AG04450 (cell line): ENCODE data around the gene LYZL6. TPM values are rescaled to one million over a fixed set of nuclear protein-coding genes. Genes with fewer than 3 reads are reported as not detected.

Experiments
- CTCF ChIA-PET: fragments of 300-600, 350-600 bp; formaldehyde crosslinking; extraction: SDS; loops from one replicate; lab custom pipeline; 2022; ENCODE audit warnings: antibody characterized with exemption, inconsistent platforms; lab: Charles Lee
- POLR2A ChIA-PET: fragments of 350-600 bp; formaldehyde crosslinking; extraction: SDS; loops from one replicate; lab custom pipeline; 2021; ENCODE audit warnings: antibody characterized with exemption, inconsistent platforms; lab: Yijun Ruan, JAX
- DNase-seq: peaks from one replicate; pipeline ENCODE4 v3.0.0-alpha.2; 2011; ENCODE audit warnings: low read depth, low spot score
- H3K27ac ChIP-seq: one replicate; pipeline ENCODE4 v1.5.1; 2012; ENCODE audit warnings: low read depth, low read length, control low read depth
- H3K27me3 ChIP-seq: one replicate; pipeline ENCODE4 v1.6.0; 2012; ENCODE audit warnings: low read length; ENCODE audit not compliant: control insufficient read depth, insufficient read depth
- H3K4me3 ChIP-seq: 2 replicates; pipeline ENCODE4 v1.5.1; 2011; ENCODE audit warnings: mild to moderate bottlenecking, low read depth, low read length, control low read depth
- H3K9me3 ChIP-seq: 2 replicates; pipeline ENCODE4 v1.5.1; 2012; ENCODE audit warnings: low read length; ENCODE audit not compliant: control insufficient read depth, insufficient read depth
- polyA plus RNA-seq: library from polyadenylated mRNA; depleted of rRNA; stranded (reverse); fragments of >200 nt; gene quantifications from 2 replicates; pipeline ENCODE4 v1.2.3, GENCODE V29; 2011
- TF ChIP-seq, protein P1 (sequence below): IDR thresholded peaks from 2 replicates; pipeline ENCODE4 v1.5.1; 2011; ENCODE audit warnings: low read depth, low read length, control low read depth, inconsistent platforms

Gene LYZL6
- polyA plus RNA-seq, 1 experiment, result not detected

- Histone ChIP-seq H3K9me3 (no peaks in the 10 kb centered on the region), H3K27ac (no peak overlapping the region), H3K4me3 (no peak overlapping the region), H3K27me3 (no peaks in the 10 kb centered on the region)
- no peak for DNase-seq
- POLR2A ChIA-PET, result no interaction called here
- CTCF ChIA-PET, result interaction anchor here (0.7 to 5.9 kb wide), 2 partner anchors 99 to 174 kb away, joined by 3 to 111 read pairs; no protein-coding TSS in a partner anchor
- TF ChIP-seq, protein P1, sequence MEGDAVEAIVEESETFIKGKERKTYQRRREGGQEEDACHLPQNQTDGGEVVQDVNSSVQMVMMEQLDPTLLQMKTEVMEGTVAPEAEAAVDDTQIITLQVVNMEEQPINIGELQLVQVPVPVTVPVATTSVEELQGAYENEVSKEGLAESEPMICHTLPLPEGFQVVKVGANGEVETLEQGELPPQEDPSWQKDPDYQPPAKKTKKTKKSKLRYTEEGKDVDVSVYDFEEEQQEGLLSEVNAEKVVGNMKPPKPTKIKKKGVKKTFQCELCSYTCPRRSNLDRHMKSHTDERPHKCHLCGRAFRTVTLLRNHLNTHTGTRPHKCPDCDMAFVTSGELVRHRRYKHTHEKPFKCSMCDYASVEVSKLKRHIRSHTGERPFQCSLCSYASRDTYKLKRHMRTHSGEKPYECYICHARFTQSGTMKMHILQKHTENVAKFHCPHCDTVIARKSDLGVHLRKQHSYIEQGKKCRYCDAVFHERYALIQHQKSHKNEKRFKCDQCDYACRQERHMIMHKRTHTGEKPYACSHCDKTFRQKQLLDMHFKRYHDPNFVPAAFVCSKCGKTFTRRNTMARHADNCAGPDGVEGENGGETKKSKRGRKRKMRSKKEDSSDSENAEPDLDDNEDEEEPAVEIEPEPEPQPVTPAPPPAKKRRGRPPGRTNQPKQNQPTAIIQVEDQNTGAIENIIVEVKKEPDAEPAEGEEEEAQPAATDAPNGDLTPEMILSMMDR, result no peak
Measured at GRCh38 chr17:35973333-35974260, 30.1 kb upstream of the LYZL6 start.

DNA sequence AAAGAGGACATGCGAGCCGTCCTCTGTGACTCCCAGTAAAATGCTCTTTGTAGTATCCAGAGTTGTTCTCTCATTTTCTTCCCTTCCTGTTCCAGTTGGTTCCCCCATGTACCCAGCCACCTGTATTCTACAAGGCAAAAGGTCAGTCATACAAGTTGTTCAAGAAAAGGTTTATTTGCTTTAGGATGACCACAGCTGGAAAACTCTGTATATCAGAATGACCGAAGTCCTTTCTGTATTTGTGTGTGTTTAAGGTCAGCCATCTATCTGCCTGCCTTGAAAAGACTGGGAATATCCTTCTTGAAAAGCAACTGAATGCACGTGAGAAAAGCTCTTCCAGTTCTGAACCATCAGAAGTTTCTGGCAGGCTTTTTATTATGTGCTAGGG is 29.4 kb upstream of the LYZL6 start:
- DNase-seq, result no peak
- ChIA-PET POLR2A (no interaction called here), CTCF (interaction anchor here (5.9 kb wide), 1 partner anchor 175 kb away, joined by 111 read pairs; no protein-coding TSS in a partner anchor)
- Histone ChIP-seq H3K27me3 (no peaks in the 10 kb centered on the region), H3K9me3 (no peaks in the 10 kb centered on the region), H3K4me3 (no peak overlapping the region), H3K27ac (no peak overlapping the region)
- TF ChIP-seq, protein P1, result no peak

- POLR2A ChIA-PET, result no interaction called here
- Histone ChIP-seq H3K27me3 (no peaks in the 10 kb centered on the region), H3K4me3 (no peak overlapping the region), H3K27ac (no peak overlapping the region), H3K9me3 (no peaks in the 10 kb centered on the region)
- CTCF ChIA-PET, result interaction anchor here (1.1 to 5.9 kb wide), 2 partner anchors 101 to 175 kb away, joined by 3 to 111 read pairs; no protein-coding TSS in a partner anchor
- DNase-seq, result no peak
- TF ChIP-seq, protein P1, result no peak
Measured at GRCh38 chr17:35972535-35972934, 29.0 kb upstream of the LYZL6 start.

DNA sequence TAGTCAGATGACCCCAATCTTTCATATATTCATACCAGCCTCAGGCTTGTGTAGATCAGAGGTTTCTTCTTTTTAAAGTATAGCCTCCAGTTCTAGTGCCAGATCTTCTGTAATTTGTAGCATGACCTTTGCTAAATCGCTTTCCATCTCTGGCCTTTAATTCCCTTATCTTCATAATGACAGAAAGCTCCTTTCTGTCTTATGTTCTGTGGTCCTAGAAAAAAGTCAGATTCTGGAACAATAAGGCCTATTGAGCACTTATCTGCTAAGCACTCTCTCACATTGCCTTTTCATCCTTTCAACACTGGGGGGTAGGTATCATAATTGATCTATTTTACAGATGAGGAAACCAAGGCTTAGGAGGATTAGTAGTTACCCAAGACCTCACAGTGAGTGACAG is 28.6 kb upstream of the LYZL6 start:
- Histone ChIP-seq H3K4me3 (no peak overlapping the region), H3K9me3 (no peaks in the 10 kb centered on the region), H3K27ac (no peak overlapping the region), H3K27me3 (no peaks in the 10 kb centered on the region)
- CTCF ChIA-PET, result interaction anchor here (1.1 to 5.9 kb wide), 2 partner anchors 102 to 176 kb away, joined by 3 to 111 read pairs; no protein-coding TSS in a partner anchor
- POLR2A ChIA-PET, result no interaction called here
- TF ChIP-seq, protein P1, result no peak
- DNase-seq, result no peak
